ENCODE results near the gene FSCN2.

The FSCN2 gene

DNA sequence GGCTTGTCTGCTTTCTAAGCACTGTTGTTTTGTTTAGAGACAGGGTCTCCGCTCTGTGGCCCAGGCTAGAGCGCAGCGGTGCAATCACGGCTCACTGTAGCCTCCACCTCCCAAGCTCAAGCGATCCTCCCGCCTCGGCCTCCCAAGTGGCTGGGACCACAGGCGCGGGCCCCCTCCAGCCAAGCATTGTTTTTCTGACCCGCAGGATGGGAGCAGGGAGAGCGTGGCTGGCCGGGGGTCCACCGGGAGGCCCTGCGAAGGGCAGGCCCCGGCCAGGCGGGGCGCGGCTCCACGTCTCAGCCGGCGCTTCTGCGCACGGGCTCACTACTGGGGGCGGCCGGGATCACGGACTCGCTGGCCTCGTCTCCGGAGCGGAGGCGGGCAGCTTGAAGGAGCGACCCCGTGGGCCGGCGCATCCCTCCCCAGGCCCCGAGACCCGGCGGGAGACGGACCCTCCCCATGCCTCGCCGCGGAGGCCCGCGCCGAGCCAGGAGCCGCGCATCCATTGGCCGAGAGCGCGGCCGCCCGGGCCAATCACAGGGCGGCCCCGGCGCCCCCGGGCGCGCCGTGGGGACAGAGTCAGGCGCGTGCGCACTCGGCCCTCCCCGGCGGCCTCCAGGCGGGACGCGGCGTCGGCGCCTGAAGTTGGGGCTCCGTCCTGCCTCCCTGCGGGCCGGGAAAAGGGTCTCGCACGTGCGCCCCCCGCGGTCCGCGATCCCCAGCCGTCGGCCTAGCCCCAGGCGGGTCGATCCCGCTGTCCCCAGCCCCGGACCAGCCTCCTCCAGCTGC is 40.5 kb upstream of the FSCN2 start:
- H3K27ac ChIP-seq = peak overlapping the region; percentile 92
- TF ChIP-seq ZFX (IDR thresholded peaks at IDR 0.05; ENCODE audit: borderline replicate concordance) = no peak
- TF ChIP-seq, protein P1, sequence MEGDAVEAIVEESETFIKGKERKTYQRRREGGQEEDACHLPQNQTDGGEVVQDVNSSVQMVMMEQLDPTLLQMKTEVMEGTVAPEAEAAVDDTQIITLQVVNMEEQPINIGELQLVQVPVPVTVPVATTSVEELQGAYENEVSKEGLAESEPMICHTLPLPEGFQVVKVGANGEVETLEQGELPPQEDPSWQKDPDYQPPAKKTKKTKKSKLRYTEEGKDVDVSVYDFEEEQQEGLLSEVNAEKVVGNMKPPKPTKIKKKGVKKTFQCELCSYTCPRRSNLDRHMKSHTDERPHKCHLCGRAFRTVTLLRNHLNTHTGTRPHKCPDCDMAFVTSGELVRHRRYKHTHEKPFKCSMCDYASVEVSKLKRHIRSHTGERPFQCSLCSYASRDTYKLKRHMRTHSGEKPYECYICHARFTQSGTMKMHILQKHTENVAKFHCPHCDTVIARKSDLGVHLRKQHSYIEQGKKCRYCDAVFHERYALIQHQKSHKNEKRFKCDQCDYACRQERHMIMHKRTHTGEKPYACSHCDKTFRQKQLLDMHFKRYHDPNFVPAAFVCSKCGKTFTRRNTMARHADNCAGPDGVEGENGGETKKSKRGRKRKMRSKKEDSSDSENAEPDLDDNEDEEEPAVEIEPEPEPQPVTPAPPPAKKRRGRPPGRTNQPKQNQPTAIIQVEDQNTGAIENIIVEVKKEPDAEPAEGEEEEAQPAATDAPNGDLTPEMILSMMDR (IDR thresholded peaks at IDR 0.05) = no peak

DNA sequence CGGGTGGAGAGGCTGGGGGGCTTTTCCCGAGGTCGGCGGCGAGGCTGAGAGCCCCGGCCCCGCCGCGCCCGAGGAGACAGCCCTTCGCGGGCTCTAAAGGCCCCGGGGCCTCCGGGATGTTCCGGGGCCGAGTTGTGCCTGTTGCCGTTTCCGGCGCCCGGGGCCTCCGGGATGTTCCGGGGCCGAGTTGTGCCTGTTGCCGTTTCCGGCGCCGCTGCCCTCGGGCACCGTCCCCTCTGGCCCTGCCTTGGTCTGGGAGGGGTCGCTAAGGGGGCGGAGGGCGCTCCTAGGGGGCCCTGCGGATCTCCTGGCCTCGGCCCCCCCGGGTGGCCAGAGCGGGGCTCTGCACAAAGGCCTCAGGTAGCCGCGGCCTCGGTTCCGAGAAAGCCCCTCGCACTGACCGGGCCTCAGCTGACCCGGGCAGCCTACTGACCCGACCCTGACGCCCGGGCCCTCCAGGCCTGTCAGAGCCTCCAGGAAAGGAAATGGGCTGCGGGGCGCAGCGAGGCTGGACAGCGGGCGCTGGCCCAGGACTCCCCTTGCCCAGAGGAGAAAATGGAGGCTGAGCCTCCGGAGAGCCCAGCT is 39.8 kb upstream of the FSCN2 start:
- H3K27ac ChIP-seq = peak overlapping the region; percentile 92
- TF ChIP-seq, protein P1 (IDR thresholded peaks at IDR 0.05) = no peak
- no peak for TF ChIP-seq ZFX (IDR thresholded peaks at IDR 0.05; ENCODE audit: borderline replicate concordance)

DNA sequence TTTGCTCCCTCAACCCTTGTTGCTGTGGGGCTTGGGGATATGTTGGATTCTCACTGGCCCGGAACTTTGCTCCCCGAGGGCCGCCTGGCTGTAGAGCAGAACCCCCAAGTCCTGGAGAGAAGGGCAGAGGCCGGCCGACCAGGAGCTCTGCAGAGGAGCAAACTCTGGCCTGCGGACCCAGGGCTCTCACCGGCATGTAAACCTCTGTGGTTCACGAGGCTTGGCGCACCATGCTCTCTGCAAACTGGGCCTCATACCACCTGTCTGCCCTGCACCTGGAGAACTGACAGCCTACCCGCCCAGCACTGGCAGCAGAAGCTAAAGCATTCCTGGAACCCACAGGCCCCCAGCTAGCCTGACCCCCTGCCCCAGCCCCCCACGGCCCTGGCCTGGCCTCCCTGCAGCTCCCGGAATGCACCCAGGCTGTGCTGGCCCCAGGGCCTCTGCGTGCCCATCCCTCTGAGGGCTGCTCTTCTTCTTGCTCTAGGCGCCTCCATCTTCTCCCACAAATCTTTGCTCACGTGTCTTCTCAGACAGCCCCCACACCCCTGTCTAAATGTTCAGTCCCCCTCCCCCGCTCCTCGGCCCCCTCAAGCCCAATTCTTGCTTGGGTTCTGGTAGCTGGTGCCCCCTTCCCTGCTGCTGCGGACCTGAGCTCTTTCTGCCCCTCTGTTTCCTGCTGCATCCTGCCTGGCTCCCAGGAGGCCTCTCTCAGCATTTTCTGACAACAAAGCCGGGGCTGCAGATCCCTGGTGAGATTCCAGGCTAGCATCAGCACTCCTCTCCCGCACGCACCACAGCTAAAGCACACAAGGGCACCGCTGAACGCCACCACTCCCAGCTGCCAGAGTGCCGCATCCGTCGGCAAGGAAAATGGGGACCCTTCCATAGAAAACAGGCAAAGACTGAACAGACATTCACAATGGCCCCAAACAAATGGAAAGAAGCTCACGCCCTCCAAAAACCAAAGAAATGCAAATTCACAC is 38.9 kb upstream of the FSCN2 start:
- H3K27ac ChIP-seq = peak overlapping the region; percentile 92
- TF ChIP-seq ZFX (IDR thresholded peaks at IDR 0.05; ENCODE audit: borderline replicate concordance) = no peak
- TF ChIP-seq, protein P1 (IDR thresholded peaks at IDR 0.05) = no peak

DNA sequence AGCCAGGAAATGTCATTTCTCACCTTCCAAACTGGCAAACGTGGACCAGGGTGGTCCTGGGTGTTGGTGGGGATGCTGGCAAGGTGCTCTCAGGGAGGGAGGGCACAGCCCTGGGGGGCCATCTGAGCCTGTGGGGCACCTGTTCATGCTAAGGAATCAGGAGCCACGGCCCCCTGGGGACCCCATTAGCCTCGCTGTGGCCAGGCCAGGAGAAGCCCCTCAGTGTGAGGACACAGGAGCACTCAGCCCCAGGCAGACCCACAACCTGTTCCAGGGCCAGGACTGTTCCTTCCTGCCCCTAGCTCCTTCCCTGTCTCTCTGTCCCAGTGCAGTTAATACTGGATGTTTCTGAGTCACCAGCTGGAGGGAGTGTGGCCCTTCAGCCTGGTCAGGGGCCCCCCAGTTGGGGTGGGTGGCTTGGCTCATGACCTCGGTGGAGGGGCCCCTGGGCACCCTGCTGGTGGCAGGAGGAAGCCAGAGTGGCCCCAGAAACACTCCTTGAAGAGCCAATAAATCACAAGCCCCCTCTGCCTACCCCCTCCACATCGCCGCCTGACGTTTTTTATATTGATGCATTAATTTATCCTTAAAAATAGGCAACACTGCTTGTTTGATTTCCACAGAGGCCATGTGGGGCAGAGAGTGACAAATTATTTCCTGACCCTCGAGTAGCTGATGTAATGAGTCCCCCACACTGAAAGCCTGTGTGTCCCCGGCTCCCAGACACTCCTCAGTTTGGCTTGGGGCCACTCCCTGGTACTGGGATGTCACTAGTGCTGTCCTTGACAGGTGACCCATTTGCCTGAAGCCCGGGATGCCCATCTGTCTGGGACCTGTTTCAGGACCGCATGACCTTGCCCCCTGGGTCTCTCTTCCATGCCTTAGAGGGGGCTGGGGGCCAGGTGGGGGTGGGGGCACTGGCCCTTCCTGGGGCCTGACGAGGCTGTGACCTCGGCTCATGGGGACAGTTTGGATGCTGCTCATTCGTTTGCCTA is 37.9 kb upstream of the FSCN2 start:
- H3K27ac ChIP-seq = peak overlapping the region; percentile 92
- TF ChIP-seq, protein P1 (IDR thresholded peaks at IDR 0.05) = no peak
- no peak for TF ChIP-seq ZFX (IDR thresholded peaks at IDR 0.05; ENCODE audit: borderline replicate concordance)

DNA sequence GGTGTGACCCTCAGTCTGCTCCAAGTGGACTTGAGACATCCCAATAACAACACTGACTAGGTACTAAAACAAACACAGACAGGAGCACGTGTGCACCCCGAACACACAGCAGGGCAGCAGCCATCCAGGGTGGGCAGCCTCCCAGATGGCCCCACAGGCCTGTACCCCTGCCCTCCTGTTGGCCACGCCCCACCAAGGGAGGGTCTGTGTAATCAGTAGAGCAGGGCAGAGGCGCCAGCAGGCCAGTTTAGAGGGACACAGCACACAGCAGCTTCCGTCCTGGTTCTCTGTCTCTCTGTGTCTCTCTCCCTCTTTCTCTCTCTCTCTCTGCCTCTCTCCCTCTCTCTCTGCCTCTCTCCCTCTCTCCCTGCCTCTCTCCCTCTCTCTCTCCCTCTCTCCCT is 37.0 kb upstream of the FSCN2 start:
- no peak for TF ChIP-seq ZFX (IDR thresholded peaks at IDR 0.05; ENCODE audit: borderline replicate concordance)
- TF ChIP-seq, protein P1 (IDR thresholded peaks at IDR 0.05) = no peak
- no peak overlapping the region; the same call in 1 of the 2 replicates for H3K27ac ChIP-seq

DNA sequence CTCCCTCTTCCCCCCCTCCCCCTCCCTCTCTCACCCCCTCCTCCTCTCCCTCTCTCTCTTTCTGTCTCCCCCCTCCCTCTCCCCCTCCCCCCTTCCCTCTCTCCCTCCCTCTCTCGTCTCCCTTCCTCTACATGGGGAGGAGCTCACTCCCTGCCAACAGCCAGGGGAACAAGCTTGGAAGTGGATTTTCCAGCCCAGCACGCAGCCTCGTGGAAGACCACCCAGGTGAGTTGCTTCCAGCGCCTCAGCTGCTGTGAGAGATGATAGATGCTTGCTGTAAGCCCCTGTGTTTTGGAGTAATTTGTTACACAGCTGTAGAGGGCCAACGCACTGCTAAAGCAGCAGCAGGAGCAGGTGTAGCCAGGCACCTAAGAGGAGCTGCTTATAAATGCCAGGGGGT is 36.4 kb upstream of the FSCN2 start:
- TF ChIP-seq, protein P1 (IDR thresholded peaks at IDR 0.05) = no peak
- TF ChIP-seq ZFX (IDR thresholded peaks at IDR 0.05; ENCODE audit: borderline replicate concordance) = no peak
- no peak overlapping the region for H3K27ac ChIP-seq

All from 22Rv1 (cell line).